ENCODE results near the gene OPN4. TPM values are rescaled to one million over a fixed set of nuclear protein-coding genes. Genes with fewer than 3 reads are reported as not detected.

OPN4 gene
- polyA plus RNA-seq, 1 donor: not detected

- no peak overlapping the region for H3K4me3 ChIP-seq (ENCODE audit: low read length)
- H3K27me3 ChIP-seq (ENCODE audit: control insufficient read depth, insufficient read depth, low read length): no peaks in the 10 kb centered on the region
- no CpG with 5 or more reads among the region's 6 CpGs for WGBS (ENCODE audit: insufficient coverage, low lambda C conversion rate)
- H3K36me3 ChIP-seq (ENCODE audit: control insufficient read depth, insufficient read depth, low read length): no peaks in the 10 kb centered on the region
- H3K4me1 ChIP-seq (ENCODE audit: control insufficient read depth, insufficient read depth, low read length): peaks cover 9% of the 10 kb centered on the region
- no peak for DNase-seq
- H3K9me3 ChIP-seq (ENCODE audit: control insufficient read depth, low read depth, low read length): no peaks in the 10 kb centered on the region
- H3K27ac ChIP-seq (ENCODE audit: low read length): no peak overlapping the region
Observed at GRCh38 chr10:86646933-86647332, 7.4 kb upstream of the OPN4 start.

DNA sequence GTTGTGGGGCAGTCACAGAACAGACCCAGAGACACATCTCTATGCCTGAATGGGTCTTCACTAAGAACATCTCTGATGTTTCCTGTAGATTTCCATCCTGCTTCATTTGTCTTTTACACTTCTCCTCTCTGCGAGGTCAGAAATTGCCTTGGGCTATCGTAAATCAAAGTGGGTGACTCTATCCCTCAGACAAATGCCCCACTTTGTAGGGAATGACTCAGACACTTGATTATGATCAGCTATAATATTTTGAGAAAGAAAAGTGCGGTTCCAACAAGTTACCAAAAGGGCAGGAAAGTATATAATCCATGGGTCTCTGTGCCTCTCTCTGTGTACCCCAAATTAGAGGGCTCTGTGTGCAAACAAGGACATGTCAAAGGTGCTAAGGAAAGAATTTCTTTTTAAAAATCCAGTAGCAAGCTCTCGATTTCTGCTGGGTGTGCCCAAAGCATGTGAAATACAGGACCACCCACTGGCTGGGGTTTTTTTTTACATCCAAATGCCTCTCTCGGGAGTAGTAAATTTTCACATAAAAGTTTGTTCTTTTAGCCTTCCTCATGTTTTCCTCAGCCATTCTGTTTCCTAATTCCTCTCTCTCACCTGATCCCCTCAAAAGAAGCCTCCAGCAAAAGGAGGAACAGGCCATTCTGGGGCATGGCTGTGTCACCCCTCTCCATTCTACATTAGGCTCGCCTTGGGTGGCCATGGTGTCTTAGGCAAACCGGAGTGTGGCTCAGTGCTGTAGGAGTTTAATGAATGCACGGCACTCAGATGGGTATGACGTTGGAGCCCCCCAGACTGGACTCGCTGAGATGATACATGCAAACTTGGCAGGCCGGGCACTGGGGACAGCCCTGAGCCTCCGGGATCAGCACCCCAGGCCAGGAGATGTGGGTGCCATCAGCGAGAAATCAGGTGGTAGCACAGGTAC is 6.3 kb upstream of the OPN4 start:
- Histone ChIP-seq H3K27me3 (ENCODE audit: control insufficient read depth, insufficient read depth, low read length) (no peaks in the 10 kb centered on the region), H3K27ac (ENCODE audit: low read length) (no peak overlapping the region), H3K4me3 (ENCODE audit: low read length) (no peak overlapping the region), H3K36me3 (ENCODE audit: control insufficient read depth, insufficient read depth, low read length) (no peaks in the 10 kb centered on the region), H3K4me1 (ENCODE audit: control insufficient read depth, insufficient read depth, low read length) (peaks cover 9% of the 10 kb centered on the region), H3K9me3 (ENCODE audit: control insufficient read depth, low read depth, low read length) (no peaks in the 10 kb centered on the region)
- 53% methylated on average over 3 of the region's 13 CpGs for WGBS (ENCODE audit: insufficient coverage, low lambda C conversion rate)
- DNase-seq: no peak

GRCh38 chr10:86648704-86649427 is 5.5 kb upstream of the OPN4 start:
- Histone ChIP-seq H3K27me3 (ENCODE audit: control insufficient read depth, insufficient read depth, low read length) (no peaks in the 10 kb centered on the region), H3K9me3 (ENCODE audit: control insufficient read depth, low read depth, low read length) (no peaks in the 10 kb centered on the region), H3K36me3 (ENCODE audit: control insufficient read depth, insufficient read depth, low read length) (no peaks in the 10 kb centered on the region), H3K4me1 (ENCODE audit: control insufficient read depth, insufficient read depth, low read length) (peaks cover 9% of the 10 kb centered on the region), H3K4me3 (ENCODE audit: low read length) (no peak overlapping the region), H3K27ac (ENCODE audit: low read length) (no peak overlapping the region)
- WGBS (ENCODE audit: insufficient coverage, low lambda C conversion rate): no CpG with 5 or more reads among the region's 9 CpGs
- peak in 1 of 2 donors; percentile 46 for DNase-seq

DNA sequence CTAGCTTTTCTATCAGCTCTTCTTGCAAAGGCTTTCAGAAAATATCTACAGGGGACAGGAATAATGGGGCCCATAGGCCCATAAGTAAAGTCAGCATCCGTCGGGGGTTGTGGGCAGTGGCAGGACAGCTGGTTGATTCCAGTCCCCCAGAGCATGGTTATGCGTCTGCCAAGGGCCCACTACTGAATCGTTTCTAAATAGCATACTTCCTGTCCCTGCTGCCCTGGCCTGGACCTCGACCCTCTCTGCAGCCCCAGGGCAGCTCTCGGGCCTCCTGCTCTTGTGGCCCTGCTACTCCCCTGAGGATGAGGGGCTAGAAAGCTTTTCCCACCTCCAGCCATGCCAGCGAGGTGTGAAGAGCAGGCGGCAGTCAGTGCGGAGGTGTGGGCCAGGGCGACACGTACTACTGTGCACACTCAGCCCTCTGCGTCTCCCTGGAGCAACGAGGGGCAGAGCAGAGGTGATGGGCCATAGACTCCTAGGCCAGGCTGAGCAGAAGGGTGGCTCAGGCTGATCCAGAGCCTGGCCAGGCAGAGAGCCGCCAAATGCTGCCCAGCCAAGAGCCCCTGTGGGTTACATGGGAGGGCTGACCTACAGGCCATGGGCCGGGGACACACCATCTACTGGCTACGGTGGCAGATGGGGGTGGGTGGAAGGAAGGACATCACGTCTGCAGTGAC is 4.7 kb upstream of the OPN4 start:
- H3K27ac ChIP-seq (ENCODE audit: low read length): no peak overlapping the region
- no peak for DNase-seq
- H3K27me3 ChIP-seq (ENCODE audit: control insufficient read depth, insufficient read depth, low read length): no peaks in the 10 kb centered on the region
- H3K4me3 ChIP-seq (ENCODE audit: low read length): no peak overlapping the region
- H3K4me1 ChIP-seq (ENCODE audit: control insufficient read depth, insufficient read depth, low read length): peaks cover 9% of the 10 kb centered on the region
- H3K9me3 ChIP-seq (ENCODE audit: control insufficient read depth, low read depth, low read length): no peaks in the 10 kb centered on the region
- no CpG with 5 or more reads among the region's 17 CpGs for WGBS (ENCODE audit: insufficient coverage, low lambda C conversion rate)
- no peaks in the 10 kb centered on the region for H3K36me3 ChIP-seq (ENCODE audit: control insufficient read depth, insufficient read depth, low read length)

DNA sequence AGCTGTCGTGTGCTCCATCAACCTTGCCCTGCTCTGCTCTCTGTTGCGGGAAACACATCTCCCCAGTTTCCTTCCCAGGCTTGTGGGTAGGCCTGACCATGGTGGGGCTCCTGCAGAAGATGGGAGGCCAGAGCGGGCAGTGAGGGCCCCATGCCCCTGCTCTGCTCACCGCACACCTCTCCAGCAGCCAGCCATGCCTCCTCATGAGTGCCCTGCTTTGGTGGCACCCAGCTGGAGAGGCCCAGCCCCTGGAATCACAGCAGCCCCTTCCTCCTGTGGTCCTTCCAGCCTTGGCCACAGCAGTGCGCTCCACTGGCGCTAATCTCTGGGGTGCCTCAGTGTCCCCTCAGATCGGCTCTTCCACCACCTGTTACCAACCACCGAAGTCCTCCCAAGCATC is 4.2 kb upstream of the OPN4 start:
- Histone ChIP-seq H3K9me3 (ENCODE audit: control insufficient read depth, low read depth, low read length) (no peaks in the 10 kb centered on the region), H3K4me1 (ENCODE audit: control insufficient read depth, insufficient read depth, low read length) (peaks cover 9% of the 10 kb centered on the region), H3K27me3 (ENCODE audit: control insufficient read depth, insufficient read depth, low read length) (no peaks in the 10 kb centered on the region), H3K27ac (ENCODE audit: low read length) (no peak overlapping the region), H3K4me3 (ENCODE audit: low read length) (no peak overlapping the region), H3K36me3 (ENCODE audit: control insufficient read depth, insufficient read depth, low read length) (no peaks in the 10 kb centered on the region)
- no CpG with 5 or more reads among the region's 8 CpGs for WGBS (ENCODE audit: insufficient coverage, low lambda C conversion rate)
- DNase-seq: no peak

GRCh38 chr10:86651021-86651471 is 3.3 kb upstream of the OPN4 start:
- WGBS (ENCODE audit: insufficient coverage, low lambda C conversion rate): no CpG with 5 or more reads among the region's 8 CpGs

DNA sequence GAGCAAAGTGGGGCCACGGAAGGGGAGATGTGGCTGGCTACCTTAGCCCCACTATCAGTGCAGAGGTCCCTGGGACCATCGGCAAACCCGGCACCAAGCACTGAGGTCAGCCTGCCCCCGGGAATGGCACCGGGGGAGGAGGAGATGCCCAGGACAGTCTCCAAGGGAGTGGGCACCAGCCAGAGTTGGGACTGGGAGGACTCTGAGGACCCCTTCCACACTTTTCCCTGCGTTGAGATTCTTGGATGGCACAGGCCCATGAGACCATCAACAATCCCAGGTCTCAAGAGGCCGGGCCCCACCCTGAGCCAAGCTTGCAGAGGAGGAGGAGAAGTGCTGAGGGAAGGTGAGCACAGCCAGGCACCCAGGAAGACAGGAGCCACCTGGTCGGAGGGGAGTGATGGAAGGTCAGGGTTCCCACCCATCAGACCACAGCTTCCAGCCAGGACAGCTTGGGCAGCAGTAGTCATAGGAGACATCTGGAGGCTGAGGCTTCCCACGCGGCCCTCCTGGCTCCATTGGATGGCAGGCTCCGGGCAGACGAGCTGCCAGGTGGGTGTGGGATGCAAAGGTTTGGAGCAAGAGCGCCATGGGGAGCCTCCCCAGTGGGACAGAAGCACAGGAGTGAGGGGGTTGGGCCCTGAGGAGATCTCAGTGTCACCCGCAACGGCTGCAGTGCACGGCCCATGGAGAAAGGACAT is 2.6 kb upstream of the OPN4 start:
- WGBS (ENCODE audit: insufficient coverage, low lambda C conversion rate): no CpG with 5 or more reads among the region's 16 CpGs
- no peaks in the 10 kb centered on the region for H3K9me3 ChIP-seq (ENCODE audit: control insufficient read depth, low read depth, low read length)
- H3K36me3 ChIP-seq (ENCODE audit: control insufficient read depth, insufficient read depth, low read length): no peaks in the 10 kb centered on the region
- peaks cover 9% of the 10 kb centered on the region for H3K4me1 ChIP-seq (ENCODE audit: control insufficient read depth, insufficient read depth, low read length)
- H3K27me3 ChIP-seq (ENCODE audit: control insufficient read depth, insufficient read depth, low read length): no peaks in the 10 kb centered on the region
- DNase-seq: no peak
- H3K27ac ChIP-seq (ENCODE audit: low read length): no peak overlapping the region
- no peak overlapping the region for H3K4me3 ChIP-seq (ENCODE audit: low read length)

More at GRCh38 chr10:86651021-86651471, 3.3 kb upstream of the OPN4 start:
- DNase-seq: no peak
- Histone ChIP-seq H3K36me3 (ENCODE audit: control insufficient read depth, insufficient read depth, low read length) (no peaks in the 10 kb centered on the region), H3K9me3 (ENCODE audit: control insufficient read depth, low read depth, low read length) (no peaks in the 10 kb centered on the region), H3K4me1 (ENCODE audit: control insufficient read depth, insufficient read depth, low read length) (peaks cover 9% of the 10 kb centered on the region), H3K27me3 (ENCODE audit: control insufficient read depth, insufficient read depth, low read length) (no peaks in the 10 kb centered on the region), H3K4me3 (ENCODE audit: low read length) (no peak overlapping the region), H3K27ac (ENCODE audit: low read length) (no peak overlapping the region)

DNA sequence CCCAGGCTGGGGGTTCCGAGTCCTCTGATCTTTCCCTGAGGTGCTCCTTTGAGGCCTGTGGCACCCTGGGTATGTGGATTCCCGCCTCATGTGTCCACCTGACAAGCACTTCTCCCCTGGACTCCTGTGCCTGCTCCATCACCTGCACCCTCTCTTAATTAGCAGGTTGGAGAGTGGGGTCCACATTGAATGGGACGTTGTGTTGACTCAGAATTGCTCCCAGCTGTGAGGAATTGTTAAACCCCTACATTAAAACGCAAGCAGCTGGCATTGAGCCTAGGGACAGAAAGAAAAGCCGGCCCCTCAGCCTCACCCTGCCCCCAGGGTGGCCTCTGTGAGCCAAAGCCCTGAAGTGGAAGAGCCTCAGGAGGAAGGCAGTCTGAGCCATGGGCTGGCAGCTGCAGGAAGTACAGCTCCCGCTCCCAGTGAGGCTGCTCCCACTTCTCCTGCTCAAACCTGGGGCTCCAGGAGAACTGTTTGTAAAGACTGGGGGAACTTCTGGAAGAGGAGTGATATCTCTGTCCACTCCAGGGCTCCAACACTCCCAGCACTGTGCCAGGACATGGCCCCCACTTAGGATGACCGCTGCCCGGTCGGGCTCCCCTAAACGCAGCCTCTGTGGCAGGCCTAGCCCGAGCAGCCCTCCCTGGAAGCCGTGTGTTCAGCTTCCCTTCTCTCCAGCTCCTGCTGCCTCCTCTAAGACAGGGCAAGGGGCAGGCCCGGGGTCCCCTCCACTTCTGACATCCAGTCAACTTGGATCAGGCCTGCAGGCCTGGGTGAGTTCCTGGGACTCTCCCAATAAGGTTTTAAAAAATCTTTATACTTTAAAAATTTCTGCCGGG is 1.8 kb upstream of the OPN4 start:
- Histone ChIP-seq H3K36me3 (ENCODE audit: control insufficient read depth, insufficient read depth, low read length) (no peaks in the 10 kb centered on the region), H3K4me3 (ENCODE audit: low read length) (no peak overlapping the region), H3K9me3 (ENCODE audit: control insufficient read depth, low read depth, low read length) (no peaks in the 10 kb centered on the region), H3K4me1 (ENCODE audit: control insufficient read depth, insufficient read depth, low read length) (peaks cover 9% of the 10 kb centered on the region), H3K27ac (ENCODE audit: low read length) (no peak overlapping the region), H3K27me3 (ENCODE audit: control insufficient read depth, insufficient read depth, low read length) (no peaks in the 10 kb centered on the region)
- no CpG with 5 or more reads among the region's 14 CpGs for WGBS (ENCODE audit: insufficient coverage, low lambda C conversion rate)
- no peak for DNase-seq

DNA sequence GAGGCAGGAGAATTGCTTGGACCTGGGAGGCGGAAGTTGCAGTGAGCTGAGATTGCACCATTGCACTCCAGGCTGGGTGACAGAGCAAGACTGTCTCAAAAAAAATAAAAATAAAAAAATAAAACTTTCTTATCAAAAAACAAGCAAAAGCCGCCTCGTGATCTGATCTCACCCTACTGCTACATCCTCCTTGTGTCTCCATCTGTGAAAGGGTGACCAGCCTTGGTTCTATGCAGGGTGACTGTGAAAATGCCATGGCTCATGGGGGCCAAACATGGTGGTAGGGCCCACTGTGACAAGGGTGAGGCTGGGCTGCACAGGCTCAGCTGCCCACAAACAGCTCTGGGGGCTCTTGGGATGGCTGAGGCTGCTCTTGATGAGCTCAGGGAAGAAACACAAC is 968 bp upstream of the OPN4 start:
- peaks cover 9% of the 10 kb centered on the region for H3K4me1 ChIP-seq (ENCODE audit: control insufficient read depth, insufficient read depth, low read length)
- no peak overlapping the region for H3K4me3 ChIP-seq (ENCODE audit: low read length)
- H3K9me3 ChIP-seq (ENCODE audit: control insufficient read depth, low read depth, low read length): no peaks in the 10 kb centered on the region
- H3K27ac ChIP-seq (ENCODE audit: low read length): no peak overlapping the region
- DNase-seq: no peak
- WGBS (ENCODE audit: insufficient coverage, low lambda C conversion rate): no CpG with 5 or more reads among the region's 3 CpGs
- H3K36me3 ChIP-seq (ENCODE audit: control insufficient read depth, insufficient read depth, low read length): no peaks in the 10 kb centered on the region
- no peaks in the 10 kb centered on the region for H3K27me3 ChIP-seq (ENCODE audit: control insufficient read depth, insufficient read depth, low read length)
